ENCODE measurements around the gene MYL10.
A peak's percentile ranks its signal among the peaks of the same experiment; 100 is the strongest.
"Not testable (repeated sequence)": the region's sequence is repeated elsewhere in the genome, so short reads cannot be mapped to it uniquely, and the experiment has no call there.

Gene MYL10

GRCh38 chr7:101617451-101618206, 11.5 kb downstream of the MYL10 start:
- no peak for DNase-seq

GRCh38 chr7:101615446-101615845, 13.7 kb downstream of the MYL10 start:
- DNase-seq, result no peak

- DNase-seq, result no peak
Measured at GRCh38 chr7:101614939-101615302, 14.2 kb downstream of the MYL10 start.

GRCh38 chr7:101614098-101614938, 14.8 kb downstream of the MYL10 start:
- DNase-seq, result no peak

GRCh38 chr7:101612885-101613515, 16.1 kb downstream of the MYL10 start:
- no peak for DNase-seq

- no peak for DNase-seq
Measured at GRCh38 chr7:101608772-101609713, 20.1 kb downstream of the MYL10 start.

GRCh38 chr7:101606498-101606923, 22.6 kb downstream of the MYL10 start:
- DNase-seq, result no peak

GRCh38 chr7:101605611-101606497, 23.2 kb downstream of the MYL10 start:
- DNase-seq, result no peak

GRCh38 chr7:101604934-101605332, 24.2 kb downstream of the MYL10 start:
- DNase-seq, result not testable (repeated sequence)

- no peak for DNase-seq
Measured at GRCh38 chr7:101604331-101604933, 24.7 kb downstream of the MYL10 start.

GRCh38 chr7:101602484-101603241, 26.4 kb downstream of the MYL10 start:
- peak; percentile 57 for DNase-seq

- no peak for DNase-seq
Measured at GRCh38 chr7:101602082-101602481, 27.0 kb downstream of the MYL10 start.

GRCh38 chr7:101599787-101600186, 29.3 kb downstream of the MYL10 start:
- no peak for DNase-seq

- DNase-seq, result no peak
Measured at GRCh38 chr7:101598986-101599771, 29.9 kb downstream of the MYL10 start.

GRCh38 chr7:101598422-101598985, 30.6 kb downstream of the MYL10 start:
- DNase-seq, result no peak

- no peak for DNase-seq
Measured at GRCh38 chr7:101597941-101598340, 31.2 kb downstream of the MYL10 start.

- DNase-seq, result no peak
Measured at GRCh38 chr7:101596898-101597297, 32.2 kb downstream of the MYL10 start.

GRCh38 chr7:101595766-101596537, 33.1 kb downstream of the MYL10 start:
- no peak for DNase-seq
